ENCODE measurements around the gene ATXN7L1.
A peak's percentile ranks its signal among the peaks of the same experiment; 100 is the strongest.

Gene ATXN7L1

DNA sequence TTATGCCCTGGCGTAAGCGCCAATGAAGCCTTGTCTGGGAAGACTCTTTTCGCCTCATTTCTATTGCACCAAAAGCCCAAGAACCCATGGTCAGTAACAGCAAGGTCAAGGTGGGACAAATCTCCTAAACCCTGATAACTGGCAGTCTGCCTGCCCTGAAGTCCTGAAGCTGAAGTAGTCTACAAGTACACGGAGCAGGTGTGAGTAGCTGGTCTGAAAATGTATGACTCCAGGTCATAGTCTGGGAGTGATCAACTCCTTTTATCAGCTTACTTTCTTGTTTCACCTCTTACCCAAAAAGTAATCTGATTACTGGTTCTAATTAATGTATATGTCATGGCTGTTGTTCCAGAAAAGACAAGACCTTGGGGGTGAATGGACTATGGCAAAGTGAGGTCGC is 187.8 kb downstream of the ATXN7L1 start:
- Mint-ChIP-seq H3K4me3 (no peak overlapping the region), H3K9me3 (no peaks in the 10 kb centered on the region), H3K4me1 (ENCODE audit: low read depth) (peaks cover 30% of the 10 kb centered on the region), H3K36me3 (ENCODE audit: low read depth) (no peaks in the 10 kb centered on the region), H3K27ac (no peak overlapping the region), H3K27me3 (ENCODE audit: low read depth) (peaks cover 2% of the 10 kb centered on the region)

DNA sequence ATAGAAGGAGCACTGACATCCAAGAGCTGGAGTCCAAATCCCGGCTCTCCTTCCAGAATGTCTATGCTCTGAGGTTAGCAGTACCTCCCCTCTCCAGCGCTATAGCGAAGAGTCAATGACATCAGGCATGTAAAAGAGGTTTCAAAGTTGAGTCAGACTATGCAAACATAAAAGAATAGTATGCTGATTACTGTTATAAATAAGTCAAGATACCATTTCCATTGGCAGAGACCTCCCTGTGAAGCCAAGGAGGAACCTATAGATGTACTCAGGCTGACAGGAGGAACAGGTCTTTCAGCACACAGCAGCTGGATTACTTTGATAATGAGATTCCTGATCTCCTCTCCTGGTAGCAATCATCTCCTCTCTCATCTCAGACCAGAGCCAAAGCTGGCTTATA is 191.2 kb downstream of the ATXN7L1 start:
- Mint-ChIP-seq H3K27ac (no peak overlapping the region), H3K4me1 (ENCODE audit: low read depth) (peaks cover 2% of the 10 kb centered on the region), H3K9me3 (no peaks in the 10 kb centered on the region), H3K36me3 (ENCODE audit: low read depth) (no peaks in the 10 kb centered on the region), H3K27me3 (ENCODE audit: low read depth) (no peaks in the 10 kb centered on the region), H3K4me3 (no peak overlapping the region)

DNA sequence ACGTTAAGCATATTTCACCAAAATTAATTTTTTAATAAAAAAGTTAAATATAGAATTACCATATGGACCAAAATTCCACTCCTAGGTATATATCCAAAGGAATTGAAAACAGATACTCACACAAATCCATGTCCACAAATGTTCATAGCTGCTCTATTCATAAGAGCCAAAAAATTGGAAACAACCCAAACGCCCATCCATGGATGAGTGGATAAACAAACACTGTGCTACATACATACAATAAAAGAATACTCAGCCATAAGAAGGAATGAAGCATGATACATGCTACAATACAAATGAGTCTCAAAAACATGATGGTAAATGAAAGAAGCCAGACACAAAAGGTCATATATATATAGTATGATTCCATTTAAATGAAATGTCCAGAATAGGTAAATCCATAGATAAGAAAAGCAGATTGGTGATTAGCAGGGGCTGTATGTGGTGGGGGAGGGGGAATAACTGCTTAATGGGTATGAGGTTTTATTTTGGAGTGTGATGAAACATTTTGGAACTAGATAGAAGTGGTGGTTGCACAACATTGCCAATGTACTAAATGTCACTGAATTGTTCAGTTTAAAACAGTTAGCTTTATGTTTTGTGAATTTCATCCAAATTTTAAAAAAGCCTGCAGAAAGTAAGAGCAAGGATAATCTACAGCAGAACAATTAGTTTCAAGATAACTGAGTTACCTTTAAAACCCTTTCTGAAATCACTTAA is 193.9 kb downstream of the ATXN7L1 start:
- no peaks in the 10 kb centered on the region for H3K9me3 Mint-ChIP-seq
- peaks cover 4% of the 10 kb centered on the region for H3K36me3 Mint-ChIP-seq (ENCODE audit: low read depth)
- no peak overlapping the region for H3K27ac Mint-ChIP-seq
- H3K4me1 Mint-ChIP-seq (ENCODE audit: low read depth): peaks cover 20% of the 10 kb centered on the region
- H3K4me3 Mint-ChIP-seq: no peak overlapping the region
- no peaks in the 10 kb centered on the region for H3K27me3 Mint-ChIP-seq (ENCODE audit: low read depth)

DNA sequence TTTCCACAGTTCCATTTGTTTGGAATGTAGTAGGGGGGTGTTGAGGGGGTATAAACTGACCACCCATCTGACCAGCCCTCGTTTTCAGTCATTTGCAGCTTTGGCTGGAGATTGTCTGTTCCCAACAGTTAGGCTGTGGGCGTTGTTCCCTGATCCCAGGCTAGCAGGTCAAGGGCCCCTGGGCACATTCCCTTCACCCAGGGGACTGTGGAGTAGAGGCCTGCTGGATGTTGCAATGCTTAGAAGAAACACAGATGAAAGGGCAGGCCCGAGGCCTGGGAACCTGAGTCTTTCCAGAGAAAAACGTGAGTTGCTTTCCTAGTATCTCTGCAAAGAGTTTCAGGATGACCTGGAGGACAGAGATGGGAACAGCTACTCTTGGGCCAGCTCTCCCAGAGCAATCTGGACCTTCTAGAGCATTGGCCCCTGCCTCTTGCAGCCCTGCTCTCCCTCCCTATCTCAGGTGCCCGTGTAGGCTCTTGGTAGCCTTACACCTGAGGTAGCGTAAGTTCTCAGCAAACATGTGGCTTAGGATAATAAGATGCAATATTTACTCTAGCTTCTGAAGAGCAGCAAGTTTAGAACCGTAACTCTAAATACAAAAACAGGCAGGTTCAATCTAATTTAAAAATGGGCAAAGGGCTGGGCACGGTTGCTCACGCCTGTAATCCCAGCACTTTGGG is 195.8 kb downstream of the ATXN7L1 start:
- Mint-ChIP-seq H3K27ac (no peak overlapping the region), H3K27me3 (ENCODE audit: low read depth) (no peaks in the 10 kb centered on the region), H3K9me3 (no peaks in the 10 kb centered on the region), H3K4me3 (no peak overlapping the region), H3K36me3 (ENCODE audit: low read depth) (peaks cover 4% of the 10 kb centered on the region), H3K4me1 (ENCODE audit: low read depth) (peaks cover 33% of the 10 kb centered on the region)

DNA sequence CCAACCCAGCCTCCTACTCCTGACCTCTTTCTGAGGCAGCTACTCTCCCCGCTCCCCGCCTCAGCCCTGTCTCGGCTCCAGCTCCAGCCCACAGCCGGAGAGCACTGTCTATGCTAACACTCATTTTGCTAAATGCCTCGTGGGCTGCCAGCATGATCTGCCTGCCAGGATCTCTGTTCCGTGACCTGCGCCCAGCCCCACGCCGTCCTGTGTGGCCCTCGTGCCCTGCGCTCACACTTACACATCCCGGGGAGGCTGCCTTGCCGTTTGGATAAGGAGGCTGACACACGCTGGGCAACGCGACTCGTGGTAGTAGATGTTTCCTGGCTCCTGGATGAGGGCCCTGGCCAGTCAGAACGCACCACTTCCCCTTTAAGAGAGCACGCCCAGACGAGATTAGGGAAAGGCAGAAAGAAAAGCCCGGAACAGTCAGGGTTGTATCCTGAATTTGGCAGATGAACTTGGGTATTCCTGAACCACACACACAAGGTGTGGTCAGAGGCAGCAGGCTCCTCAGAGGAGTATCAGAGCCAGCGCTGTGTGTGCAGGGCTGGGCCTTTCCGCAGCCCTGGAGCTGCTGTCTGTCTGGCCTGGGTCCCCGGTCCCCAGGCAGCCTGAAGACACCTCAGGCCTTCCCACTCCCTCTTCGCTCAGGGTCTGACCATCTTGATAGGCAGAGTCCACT is 197.4 kb downstream of the ATXN7L1 start:
- no peaks in the 10 kb centered on the region for H3K27me3 Mint-ChIP-seq (ENCODE audit: low read depth)
- H3K4me3 Mint-ChIP-seq: peak overlapping the region; percentile 89
- no peaks in the 10 kb centered on the region for H3K9me3 Mint-ChIP-seq
- peaks cover 4% of the 10 kb centered on the region for H3K36me3 Mint-ChIP-seq (ENCODE audit: low read depth)
- H3K27ac Mint-ChIP-seq: peak overlapping the region; percentile 96
- peaks cover 47% of the 10 kb centered on the region for H3K4me1 Mint-ChIP-seq (ENCODE audit: low read depth)

DNA sequence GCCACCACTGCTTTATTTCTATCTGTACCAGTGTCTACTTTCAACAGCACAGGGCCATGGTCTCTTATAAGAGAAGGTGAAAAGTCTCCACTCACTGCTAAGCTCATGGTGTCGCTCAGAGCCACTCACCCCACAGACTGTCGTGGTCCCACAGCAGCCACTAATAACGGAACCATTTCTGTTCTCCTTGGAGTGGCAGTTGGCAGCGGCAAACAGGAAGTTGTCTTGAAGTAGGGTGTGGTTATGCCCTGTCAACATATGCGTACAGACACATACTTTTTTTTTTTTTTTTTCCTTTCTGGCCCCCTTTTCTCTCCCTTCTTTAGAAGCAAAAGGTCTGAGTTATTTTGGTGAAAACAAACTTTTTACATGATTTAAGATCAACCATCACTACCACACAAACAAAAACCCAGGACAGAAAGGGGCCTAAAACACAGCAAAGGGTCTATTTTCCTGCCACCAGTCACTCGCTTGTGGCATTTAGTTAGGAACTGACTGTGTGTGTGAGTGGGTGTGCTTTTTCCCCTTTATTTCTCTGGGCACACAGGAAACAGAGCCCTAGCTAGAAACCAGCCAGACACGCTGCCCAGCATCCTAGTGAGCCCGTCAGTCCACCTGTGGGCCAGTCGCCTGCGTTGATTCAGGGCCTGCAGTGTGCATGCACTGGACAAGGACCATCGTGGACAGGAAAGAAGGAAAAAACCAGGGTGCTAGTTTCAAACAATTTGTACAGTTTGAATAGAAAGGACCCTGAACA is 198.4 kb downstream of the ATXN7L1 start:
- H3K4me3 Mint-ChIP-seq: peak overlapping the region; percentile 89
- no peaks in the 10 kb centered on the region for H3K27me3 Mint-ChIP-seq (ENCODE audit: low read depth)
- peaks cover 4% of the 10 kb centered on the region for H3K36me3 Mint-ChIP-seq (ENCODE audit: low read depth)
- H3K4me1 Mint-ChIP-seq (ENCODE audit: low read depth): peaks cover 56% of the 10 kb centered on the region
- peak overlapping the region; percentile 96 for H3K27ac Mint-ChIP-seq
- no peaks in the 10 kb centered on the region for H3K9me3 Mint-ChIP-seq

DNA sequence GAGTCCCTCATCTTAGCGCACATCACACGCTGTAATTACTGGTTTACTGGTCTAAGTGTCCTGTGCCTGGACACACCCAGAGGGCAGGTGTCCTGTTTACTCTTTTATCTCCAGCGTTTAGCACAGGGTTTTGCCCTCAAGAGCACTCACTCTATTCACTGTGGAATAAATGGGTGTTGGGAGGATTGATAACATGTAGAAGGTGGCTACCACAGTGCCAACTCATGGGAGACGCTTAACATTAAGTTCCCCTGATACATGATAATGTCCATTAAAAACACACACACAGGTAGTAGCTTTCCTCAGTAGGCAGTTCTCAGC is 199.0 kb downstream of the ATXN7L1 start:
- H3K4me3 Mint-ChIP-seq: peak overlapping the region; percentile 89
- peaks cover 4% of the 10 kb centered on the region for H3K36me3 Mint-ChIP-seq (ENCODE audit: low read depth)
- H3K27me3 Mint-ChIP-seq (ENCODE audit: low read depth): no peaks in the 10 kb centered on the region
- peaks cover 57% of the 10 kb centered on the region for H3K4me1 Mint-ChIP-seq (ENCODE audit: low read depth)
- H3K9me3 Mint-ChIP-seq: no peaks in the 10 kb centered on the region
- peak overlapping the region; percentile 96 for H3K27ac Mint-ChIP-seq

DNA sequence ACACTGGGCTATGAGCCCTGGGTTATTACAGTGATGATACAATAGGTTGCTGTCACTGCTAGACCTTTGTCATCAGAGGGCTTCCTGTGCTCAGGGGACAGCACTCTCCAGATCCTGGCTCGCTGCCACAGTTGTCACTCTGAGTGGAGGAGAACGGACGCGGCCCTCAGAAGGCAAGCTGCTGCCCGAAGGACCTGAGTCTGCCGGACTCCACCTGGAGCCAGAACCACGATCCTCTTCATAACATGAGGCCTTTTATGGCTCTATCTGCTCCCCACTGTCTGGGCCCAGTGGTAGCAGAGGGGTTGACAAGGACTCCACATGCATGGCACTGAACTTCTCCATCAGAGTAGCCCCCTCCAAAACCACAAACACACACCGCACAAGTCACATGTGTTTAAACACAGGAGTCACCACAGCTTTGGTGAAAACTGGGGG is 200.4 kb downstream of the ATXN7L1 start:
- H3K27ac Mint-ChIP-seq: peak overlapping the region; percentile 72
- H3K27me3 Mint-ChIP-seq (ENCODE audit: low read depth): no peaks in the 10 kb centered on the region
- H3K36me3 Mint-ChIP-seq (ENCODE audit: low read depth): peaks cover 4% of the 10 kb centered on the region
- H3K9me3 Mint-ChIP-seq: no peaks in the 10 kb centered on the region
- peak overlapping the region; percentile 44 for H3K4me3 Mint-ChIP-seq
- peaks cover 57% of the 10 kb centered on the region for H3K4me1 Mint-ChIP-seq (ENCODE audit: low read depth)

DNA sequence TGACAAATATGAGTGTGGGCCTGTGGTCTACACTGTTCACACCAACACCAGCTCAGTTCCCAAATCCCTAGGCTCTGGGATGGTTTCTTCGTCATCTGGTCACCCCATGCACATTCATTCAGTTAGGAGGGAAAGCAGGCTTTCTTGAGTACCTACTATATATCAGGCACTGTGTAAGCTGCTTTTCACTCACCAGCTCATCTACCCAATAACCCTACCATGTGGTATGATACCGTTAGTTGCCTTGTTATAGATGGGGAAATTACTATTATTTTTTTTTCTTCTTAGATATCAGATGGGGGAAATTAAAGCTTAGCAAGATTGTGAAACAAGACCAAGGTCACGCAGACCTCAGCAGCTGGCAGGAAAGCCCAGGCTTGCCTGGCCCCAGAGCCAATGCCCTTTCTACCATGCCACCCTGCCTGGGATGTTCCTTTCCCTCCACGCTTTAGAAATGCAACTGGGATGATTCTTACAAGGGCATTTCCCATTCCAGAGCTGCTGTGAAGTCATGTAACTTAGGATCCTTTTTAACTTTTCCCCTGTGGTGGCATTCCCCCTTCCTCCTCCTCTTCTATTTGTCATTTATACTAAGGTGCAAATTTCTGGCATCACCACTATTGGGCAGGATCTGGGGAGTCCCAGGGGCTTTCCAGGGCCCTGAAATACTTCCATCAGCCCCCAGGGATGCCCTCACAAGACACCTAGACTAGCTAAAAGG is 202.0 kb downstream of the ATXN7L1 start:
- H3K9me3 Mint-ChIP-seq: no peaks in the 10 kb centered on the region
- H3K27ac Mint-ChIP-seq: peak overlapping the region; percentile 50
- H3K27me3 Mint-ChIP-seq (ENCODE audit: low read depth): no peaks in the 10 kb centered on the region
- peaks cover 55% of the 10 kb centered on the region for H3K4me1 Mint-ChIP-seq (ENCODE audit: low read depth)
- peaks cover 4% of the 10 kb centered on the region for H3K36me3 Mint-ChIP-seq (ENCODE audit: low read depth)
- H3K4me3 Mint-ChIP-seq: no peak overlapping the region

DNA sequence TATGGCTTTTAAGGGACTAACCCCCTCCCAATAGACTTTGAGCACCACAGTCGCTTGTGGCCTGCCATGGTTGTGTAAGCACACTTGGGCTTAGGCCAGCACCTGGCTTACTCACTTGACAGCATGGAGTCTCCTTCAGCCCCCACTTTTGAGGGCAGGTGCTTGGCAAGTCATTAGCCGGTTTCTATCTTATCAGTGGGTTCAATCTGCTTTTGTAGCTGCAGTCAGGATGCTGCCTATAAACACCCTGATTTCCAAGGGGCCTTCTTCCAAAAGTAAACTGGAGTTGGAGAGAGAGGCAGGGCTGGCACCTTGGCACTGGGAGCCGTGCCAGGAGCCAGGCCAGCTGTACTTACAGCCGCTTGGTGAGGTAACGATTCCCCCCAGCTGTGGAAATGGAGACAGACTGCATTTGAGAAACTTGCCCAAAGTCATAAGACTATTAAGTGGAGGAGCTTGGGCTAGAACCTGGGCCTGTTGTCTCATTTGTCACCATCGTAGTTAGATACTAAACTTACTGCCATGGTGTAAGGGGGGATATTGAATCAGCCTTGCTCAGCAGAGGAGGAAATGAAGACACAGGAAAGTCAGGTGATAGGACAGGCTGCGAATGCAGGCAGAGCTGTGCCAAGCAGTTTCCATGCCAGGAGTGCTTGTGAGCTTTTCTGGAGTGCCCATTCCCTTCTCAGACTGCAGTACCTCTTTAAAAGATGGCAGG is 202.9 kb downstream of the ATXN7L1 start:
- Mint-ChIP-seq H3K9me3 (no peaks in the 10 kb centered on the region), H3K27me3 (ENCODE audit: low read depth) (no peaks in the 10 kb centered on the region), H3K4me3 (no peak overlapping the region), H3K4me1 (ENCODE audit: low read depth) (peaks cover 47% of the 10 kb centered on the region), H3K36me3 (ENCODE audit: low read depth) (peaks cover 4% of the 10 kb centered on the region), H3K27ac (no peak overlapping the region)

DNA sequence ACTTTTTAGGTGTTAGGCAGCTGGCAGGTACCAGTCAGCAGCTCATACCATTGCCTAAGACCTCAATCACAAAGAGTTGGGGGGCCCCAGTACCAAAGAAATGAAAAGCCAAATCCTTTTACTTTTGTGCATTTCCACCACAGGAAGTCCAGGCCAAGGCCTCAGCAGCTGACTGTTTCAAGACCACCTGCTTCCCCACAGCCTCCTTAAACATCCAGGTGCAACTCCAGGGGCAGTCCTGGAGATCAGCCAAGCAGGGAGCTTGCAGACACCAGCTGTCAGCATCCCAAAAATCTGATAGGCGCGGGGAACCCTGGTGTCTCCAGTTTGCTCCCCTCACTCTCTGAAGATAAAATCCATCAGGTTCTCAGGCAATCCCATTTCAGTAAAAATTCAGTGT is 203.6 kb downstream of the ATXN7L1 start:
- Mint-ChIP-seq H3K4me3 (no peak overlapping the region), H3K9me3 (no peaks in the 10 kb centered on the region), H3K36me3 (ENCODE audit: low read depth) (no peaks in the 10 kb centered on the region), H3K27me3 (ENCODE audit: low read depth) (no peaks in the 10 kb centered on the region), H3K27ac (no peak overlapping the region), H3K4me1 (ENCODE audit: low read depth) (peaks cover 40% of the 10 kb centered on the region)

DNA sequence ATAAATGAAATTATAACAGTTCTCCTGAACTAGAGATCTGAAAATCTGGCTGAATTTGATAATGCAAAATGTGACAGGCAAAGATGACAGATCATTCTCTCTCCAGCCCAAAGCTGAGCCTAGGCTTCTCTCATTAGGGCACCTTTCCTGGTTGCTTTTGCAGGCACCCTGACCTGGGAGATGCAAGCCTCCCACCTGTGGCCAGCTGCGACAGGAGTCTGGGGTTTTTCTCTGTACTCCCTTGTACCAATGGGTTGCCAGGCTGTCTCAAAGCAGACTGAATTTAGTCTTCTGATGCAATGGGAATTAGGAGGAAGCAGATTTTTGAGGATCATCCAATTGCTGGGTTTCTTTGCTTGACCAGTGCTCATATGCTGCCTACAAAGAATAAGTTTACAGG is 210.1 kb downstream of the ATXN7L1 start:
- Mint-ChIP-seq H3K4me3 (no peak overlapping the region), H3K27me3 (ENCODE audit: low read depth) (no peaks in the 10 kb centered on the region), H3K9me3 (no peaks in the 10 kb centered on the region), H3K4me1 (ENCODE audit: low read depth) (no peaks in the 10 kb centered on the region), H3K27ac (no peak overlapping the region), H3K36me3 (ENCODE audit: low read depth) (peaks cover 25% of the 10 kb centered on the region)

DNA sequence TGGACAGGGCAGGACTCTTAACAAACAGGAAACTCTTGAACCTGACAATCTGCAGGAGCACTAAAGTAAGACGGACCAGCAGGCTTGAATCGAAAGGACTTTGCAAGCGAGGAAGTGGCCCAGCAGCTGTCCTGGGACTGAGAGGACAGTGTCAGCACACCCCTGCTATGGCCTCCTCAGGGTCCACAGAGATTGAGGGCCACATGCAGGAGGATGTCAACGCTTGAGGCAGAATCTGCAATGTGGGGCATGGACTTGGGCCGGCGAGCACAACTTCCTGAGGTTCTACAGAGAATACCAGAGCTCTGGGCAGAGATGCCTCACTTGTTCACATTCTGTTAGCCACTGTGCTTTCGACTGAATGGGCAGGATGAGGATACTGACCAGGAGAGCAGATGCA is 210.7 kb downstream of the ATXN7L1 start:
- peaks cover 31% of the 10 kb centered on the region for H3K36me3 Mint-ChIP-seq (ENCODE audit: low read depth)
- H3K27ac Mint-ChIP-seq: no peak overlapping the region
- no peak overlapping the region for H3K4me3 Mint-ChIP-seq
- H3K27me3 Mint-ChIP-seq (ENCODE audit: low read depth): no peaks in the 10 kb centered on the region
- no peaks in the 10 kb centered on the region for H3K9me3 Mint-ChIP-seq
- H3K4me1 Mint-ChIP-seq (ENCODE audit: low read depth): no peaks in the 10 kb centered on the region
